Fibroblast of villous mesenchyme (primary cell): ENCODE measurements around the gene CREBZF. TPM values are rescaled to one million over a fixed set of nuclear protein-coding genes. Genes with fewer than 3 reads are reported as not detected.

Experiments used
- DNase-seq: peaks from one replicate; pipeline ENCODE4 v3.0.0-alpha.2; 2010; ENCODE audit warnings: low read depth
- H3K4me3 ChIP-seq: 2 replicates; pipeline ENCODE4 v1.5.1; 2011; ENCODE audit warnings: low read depth, mild to moderate bottlenecking, low read length
- CTCF ChIP-seq: IDR thresholded peaks from 2 replicates; pipeline ENCODE4 v1.5.1; 2012; ENCODE audit warnings: low read depth, mild to moderate bottlenecking, low read length; ENCODE audit not compliant: insufficient read depth
- total RNA-seq: library from RNA; depleted of rRNA; stranded (reverse); fragments of >200 nt; gene quantifications from 2 replicates; pipeline ENCODE4 v1.2.3, GENCODE V29; 2012

The CREBZF gene
- total RNA-seq, 1 donor, result 41.5 TPM

- no peak overlapping the region for H3K4me3 ChIP-seq
- no peak for TF ChIP-seq CTCF
- DNase-seq, result peak; percentile 84
Observed at GRCh38 chr11:85643191-85643614, 21.7 kb downstream of the CREBZF start.

- DNase-seq, result no peak
- TF ChIP-seq CTCF, result no peak
Observed at GRCh38 chr11:85634747-85635146, 30.2 kb downstream of the CREBZF start.

GRCh38 chr11:85628771-85629341 is 36.1 kb downstream of the CREBZF start:
- peak overlapping the region; percentile 71 for H3K4me3 ChIP-seq
- TF ChIP-seq CTCF, result no peak
- no peak for DNase-seq

More at GRCh38 chr11:85634747-85635146, 30.2 kb downstream of the CREBZF start:
- no peak overlapping the region for H3K4me3 ChIP-seq

- no peak for TF ChIP-seq CTCF
- peak within 1 kb of the TSS; percentile 71 for H3K4me3 ChIP-seq
- DNase-seq, result peak; percentile 98
Observed at GRCh38 chr11:85627998-85628770, 36.7 kb downstream of the CREBZF start, which contains the start of gene TMEM126B. Gene TMEM126B, plus strand, starts transcription at chr11:85628593. Its CDS starts 15 bp downstream, at chr11:85628608.

GRCh38 chr11:85627332-85627997 is 37.5 kb downstream of the CREBZF start, which contains the start of gene DLG2:
Gene DLG2, minus strand, starts transcription at chr11:85627344.
- DNase-seq, result peak; percentile 23
- no peak for TF ChIP-seq CTCF
- H3K4me3 ChIP-seq, result peak within 1 kb of the TSS; percentile 71

GRCh38 chr11:85626496-85626895 is 38.4 kb downstream of the CREBZF start:
- no peak overlapping the region for H3K4me3 ChIP-seq
- no peak for TF ChIP-seq CTCF
- DNase-seq, result no peak
